ENCODE data around the gene PTPRN2.
"Not testable (repeated sequence)": the region's sequence is repeated elsewhere in the genome, so short reads cannot be mapped to it uniquely, and the experiment has no call there.

The PTPRN2 gene

DNA sequence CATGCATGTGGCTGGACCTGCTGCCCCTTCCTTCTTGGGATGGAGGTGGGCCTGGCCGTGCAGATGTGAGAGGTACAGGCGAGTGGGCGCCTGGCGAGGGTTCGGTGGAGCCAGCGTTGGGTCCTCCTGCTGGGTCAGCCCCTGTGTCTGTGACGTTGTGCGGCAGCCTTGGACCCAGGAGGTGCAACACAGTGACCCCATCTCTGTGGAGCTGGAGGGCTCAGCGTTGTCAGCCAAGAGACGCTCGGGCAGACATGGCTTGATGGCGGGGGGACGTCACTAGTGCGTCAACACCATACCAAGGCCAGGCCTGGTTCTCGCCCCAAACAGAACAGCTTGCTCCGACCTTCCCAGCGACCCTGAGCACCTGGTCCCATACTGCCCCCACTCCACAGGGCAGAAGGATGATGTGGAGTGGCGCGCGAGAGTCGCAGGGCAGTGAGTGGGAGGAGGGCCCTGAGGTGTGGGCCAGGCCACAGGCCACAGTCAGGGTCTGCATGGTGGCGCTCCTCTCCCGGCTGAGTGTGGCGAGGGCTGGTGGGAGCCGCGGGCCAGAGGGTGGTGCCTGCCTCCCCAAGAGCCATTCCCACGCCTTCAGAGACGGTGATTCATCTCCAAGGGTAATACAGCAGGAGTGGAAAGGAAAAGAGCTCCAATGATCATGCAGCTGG, 1066.4 kb downstream of the PTPRN2 start:
- DNase-seq = no peak

DNA sequence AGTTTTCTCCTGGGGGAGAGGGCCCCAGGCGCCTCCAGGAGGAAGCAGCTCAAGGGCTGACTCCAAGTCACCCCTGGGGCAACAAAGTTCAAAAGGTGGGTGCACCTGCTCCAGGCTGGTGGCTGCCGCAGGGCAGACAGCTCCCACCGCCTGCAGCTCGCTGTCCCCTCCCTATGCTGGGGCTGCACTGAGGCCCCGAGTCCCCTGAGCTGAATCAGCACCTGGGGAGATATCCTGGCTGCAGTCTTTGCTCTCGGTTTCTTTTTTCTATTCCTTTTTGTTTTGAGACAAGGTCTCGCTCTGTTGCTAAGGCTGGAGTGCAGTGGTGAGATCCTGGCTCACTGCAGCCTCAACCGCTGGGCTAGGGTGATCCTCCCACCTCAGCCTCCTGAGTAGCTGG, 1067.4 kb downstream of the PTPRN2 start:
- no peak for DNase-seq

DNA sequence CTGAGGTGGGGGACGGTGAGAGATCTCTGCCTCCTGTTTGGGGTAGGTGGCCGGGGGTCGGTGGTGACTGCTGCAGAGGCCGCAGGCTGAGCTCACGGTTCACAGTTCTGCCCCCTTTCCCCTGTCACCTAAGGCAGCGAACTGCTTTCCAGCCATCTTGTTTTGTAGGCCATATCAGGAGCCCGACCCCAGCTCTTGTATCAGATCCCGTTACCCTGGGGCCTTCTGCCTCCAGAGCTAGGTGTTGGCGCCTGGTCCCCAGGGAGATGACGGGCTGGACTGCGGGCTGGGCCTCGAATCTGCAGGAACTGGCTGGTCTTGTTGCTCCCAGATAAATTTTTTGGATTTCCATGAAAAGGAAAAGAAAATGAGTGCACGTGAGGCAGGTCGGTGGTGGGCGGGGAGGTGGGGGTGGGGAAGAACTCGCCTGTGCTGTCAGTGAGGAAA, 1067.8 kb downstream of the PTPRN2 start:
- DNase-seq = no peak

DNA sequence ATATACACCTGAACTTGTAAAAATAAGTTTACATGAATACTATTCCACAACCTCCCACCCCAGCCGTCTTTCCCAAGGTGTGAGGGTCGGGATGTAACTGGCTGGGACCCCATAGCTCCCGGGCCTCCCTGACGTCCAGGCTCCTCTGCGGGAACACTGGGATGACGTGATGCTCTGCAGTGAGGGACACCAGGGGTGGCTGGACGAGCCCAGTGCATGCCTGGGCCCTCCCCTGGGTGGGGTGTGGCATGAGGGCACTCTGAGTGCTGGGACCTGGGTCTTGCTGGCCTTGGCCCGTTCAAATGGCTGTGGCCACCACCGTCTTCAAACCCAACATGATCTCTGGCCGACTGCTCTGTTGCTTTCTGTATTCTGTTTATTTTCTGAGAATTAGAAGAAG, 1068.4 kb downstream of the PTPRN2 start:
- DNase-seq = no peak

DNA sequence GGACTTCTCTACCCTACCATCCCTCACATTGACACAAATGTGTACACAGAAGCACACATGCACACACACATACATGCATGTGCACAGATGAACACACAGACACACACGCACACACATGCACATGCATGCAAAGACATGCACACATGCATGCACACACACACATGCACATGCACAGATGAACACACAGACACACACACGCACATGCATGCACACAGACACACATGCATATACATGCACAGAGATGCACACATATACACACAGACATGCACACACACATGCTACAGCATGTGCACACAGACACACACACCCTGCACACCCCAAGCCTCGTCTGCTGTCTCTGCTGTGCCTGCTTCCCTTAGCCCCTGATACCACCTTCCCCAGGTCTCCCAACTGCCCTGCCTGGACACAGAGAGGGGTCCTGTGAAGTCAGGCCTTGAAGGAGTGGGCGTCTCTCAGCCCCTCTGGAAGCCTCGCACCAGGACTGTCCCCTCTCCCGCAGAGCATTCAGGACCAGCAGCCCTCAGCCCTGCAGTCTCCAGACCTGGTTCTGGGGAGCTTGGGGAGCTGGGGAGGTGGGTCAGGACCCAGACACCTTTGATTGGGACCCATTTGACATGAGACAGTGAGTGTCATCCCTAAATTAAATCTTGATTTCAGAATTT, 1069.0 kb downstream of the PTPRN2 start:
- DNase-seq = no peak

DNA sequence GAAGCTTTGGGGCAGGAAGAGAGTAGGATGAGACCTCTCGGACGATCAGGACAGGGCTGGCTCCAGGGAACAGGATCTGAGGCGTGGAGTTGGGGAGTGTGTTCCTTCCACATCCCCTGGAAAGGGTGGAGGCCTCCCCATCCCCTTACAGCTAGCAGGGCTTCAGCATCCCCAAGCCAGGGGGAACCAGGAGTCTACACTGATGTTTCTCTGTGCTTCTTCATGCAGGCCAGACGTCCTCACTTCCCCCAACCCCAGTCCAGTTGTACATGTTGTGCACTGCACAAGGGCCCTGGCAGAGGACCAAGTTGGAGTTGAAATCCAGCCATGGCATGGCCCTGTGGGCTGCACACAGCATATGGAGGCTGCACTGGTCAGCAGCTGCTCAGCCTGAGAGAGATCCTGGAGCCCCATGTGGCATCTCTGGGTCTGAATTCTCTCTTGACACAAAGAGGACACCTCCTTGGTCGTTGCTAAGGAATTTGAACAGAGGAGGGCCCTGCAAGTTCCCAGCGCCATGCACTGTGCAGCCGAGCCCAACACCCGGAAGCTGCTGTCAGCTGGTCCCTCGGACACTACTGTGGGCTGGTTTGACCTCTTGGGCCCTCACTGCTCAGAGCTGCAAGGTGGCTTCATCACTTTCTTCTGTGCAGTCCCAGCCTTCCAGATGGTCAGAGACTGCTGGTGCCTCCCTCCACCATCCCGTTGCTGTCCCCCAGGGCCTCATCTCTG, 1069.7 kb downstream of the PTPRN2 start:
- no peak for DNase-seq

DNA sequence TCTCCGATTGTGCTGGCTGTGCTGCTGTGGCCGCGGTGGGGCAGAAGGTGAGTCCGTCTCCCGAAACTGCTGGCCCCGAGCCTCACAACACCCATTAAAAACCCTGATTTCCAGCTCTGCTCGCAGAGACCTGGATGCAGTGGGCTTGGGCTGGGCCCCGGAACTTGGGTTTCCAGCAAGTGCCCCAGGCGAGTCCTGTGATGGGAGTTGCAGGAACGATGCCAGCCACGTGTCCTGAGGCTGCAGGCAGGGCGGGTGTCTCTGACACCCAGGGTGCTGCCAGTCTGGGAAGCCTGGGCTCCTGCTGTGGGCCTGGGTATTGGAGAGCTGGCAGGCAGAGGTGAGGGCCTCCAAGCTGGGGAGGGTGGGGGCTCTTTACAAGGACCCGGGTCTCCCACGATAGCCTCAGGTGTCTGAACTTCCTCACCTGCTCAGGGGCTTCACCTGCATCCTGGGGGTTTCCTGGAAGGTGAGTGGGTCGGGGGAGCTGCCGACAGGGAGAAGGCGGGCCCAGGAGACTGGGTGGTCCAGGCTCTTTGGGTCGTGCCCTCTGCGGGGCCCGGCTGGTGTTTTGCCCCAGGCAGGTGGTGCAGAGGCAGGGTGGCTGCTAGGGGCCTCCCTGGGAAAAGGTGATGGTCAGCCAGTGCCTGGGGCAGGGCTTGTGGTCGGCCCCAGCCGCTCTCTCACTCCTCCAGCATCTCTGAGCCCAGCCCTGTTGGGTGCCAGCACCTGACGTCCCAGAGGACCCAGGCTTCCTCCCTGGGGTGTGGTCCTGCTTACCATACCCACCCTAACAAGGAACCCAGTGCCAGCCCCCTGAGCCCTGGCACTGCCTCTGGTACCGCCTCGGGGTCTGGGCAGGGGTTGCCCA, 1070.5 kb downstream of the PTPRN2 start:
- DNase-seq = no peak

DNA sequence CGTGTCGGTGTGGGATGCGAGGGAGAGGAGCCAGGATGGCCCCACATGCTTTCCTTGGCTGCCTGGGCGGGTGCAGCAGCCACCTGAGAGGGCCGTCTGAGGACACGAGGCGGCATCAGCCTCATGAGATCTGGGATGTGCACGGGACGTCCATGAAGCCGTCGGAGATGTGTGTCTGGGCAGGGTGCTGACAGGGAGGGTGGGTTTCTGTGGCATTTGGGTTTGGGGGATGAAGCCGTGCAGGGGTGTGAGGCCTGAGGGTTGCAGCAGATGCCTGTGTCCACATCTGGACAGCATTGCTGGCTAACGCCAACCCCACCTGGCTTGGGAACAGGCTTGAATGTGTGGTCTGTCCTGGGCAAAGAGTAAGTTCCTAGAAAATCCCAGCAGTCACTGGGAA, 1071.3 kb downstream of the PTPRN2 start:
- DNase-seq = no peak

DNA sequence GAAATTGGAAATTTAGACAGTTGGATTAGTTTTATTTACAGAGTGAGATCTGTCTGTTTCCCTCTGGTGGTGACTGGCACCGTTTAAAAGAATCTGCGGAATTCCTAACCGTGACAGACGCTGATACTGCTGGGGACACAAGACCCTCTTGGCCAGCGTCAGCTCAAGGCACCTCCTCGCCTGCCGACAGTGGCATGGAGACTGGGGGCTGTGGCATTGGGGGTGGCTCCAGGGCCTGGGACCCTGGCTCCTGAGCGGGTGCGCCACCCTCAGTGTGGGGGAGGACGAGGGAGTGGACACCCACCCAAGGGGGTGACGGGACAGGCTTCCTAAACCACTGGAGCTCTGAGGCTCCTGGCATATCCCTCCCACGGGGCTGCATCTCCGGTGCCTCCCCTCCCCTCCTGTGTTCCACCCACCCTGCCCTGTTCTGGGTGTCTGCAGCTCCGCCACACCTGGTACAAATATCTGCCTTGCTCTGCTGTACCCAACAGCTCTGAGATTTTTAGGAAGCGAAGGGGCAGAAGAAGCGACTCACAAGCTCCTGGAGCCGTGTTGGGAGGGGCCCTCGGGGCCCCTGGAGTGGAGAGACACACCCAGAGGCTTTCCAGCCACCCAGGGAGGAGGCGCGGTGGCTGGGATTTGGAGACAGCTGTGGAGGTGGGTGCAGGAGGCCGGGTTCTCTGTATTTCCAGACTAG, 1072.1 kb downstream of the PTPRN2 start:
- DNase-seq = no peak

DNA sequence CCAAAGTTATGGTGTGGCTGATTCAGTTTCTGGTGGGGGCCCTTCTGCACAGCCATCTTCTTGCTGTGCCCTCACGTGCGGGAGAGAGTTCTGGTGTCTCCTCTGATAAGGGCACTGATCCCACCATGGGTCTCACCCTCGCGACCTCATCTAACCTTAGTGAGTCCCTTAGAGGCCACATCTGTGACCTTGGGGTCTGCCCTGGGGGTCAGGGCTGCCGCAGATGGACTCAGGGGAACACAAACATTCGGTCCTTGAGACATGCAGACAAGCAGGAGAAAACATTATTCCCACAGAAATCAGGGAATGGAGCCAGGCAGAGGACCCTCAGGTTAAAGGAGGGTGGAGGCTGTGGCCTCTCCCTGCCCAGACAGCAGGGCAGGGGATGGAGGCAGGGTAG, 1072.9 kb downstream of the PTPRN2 start:
- no peak for DNase-seq

DNA sequence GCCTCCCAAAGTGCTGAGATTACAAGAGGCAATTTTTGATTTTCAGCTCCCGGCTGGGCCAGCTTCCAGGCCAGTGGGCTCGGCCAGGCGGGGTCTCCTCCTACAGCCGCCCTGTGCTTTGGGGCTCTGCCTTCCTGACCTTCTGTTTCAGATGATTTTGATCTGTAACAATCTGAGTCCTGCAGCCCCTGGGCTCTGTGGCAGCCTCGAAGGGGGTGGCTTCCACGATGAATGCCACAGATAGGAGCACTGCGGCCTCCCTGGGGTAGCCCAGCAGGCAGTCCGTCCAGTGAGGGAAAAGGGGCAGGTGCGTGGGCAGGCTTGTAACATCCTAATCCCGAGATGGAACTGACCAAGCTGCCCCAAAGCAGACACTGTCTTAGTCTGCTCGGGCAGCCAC, 1073.3 kb downstream of the PTPRN2 start:
- no peak for DNase-seq

DNA sequence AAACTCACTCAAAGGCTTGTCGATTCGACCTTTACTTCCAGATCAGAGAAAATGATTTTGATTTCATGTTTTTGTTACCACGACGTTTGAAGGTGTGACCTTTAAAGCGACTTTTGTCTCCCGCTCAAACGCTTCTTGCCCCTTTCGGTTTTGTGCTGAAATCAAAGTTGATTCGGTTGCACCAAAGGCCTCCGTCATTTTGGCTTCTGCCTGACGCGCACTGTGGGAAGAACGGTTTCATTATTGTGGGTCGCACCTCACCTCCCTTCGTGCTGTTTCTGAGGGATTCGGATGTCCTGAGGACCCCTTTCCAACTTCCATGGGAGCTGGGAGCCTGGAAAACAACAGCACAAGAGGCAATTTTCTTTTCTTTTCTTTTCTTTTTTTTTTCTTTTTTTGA, 1073.9 kb downstream of the PTPRN2 start:
- no peak for DNase-seq

DNA sequence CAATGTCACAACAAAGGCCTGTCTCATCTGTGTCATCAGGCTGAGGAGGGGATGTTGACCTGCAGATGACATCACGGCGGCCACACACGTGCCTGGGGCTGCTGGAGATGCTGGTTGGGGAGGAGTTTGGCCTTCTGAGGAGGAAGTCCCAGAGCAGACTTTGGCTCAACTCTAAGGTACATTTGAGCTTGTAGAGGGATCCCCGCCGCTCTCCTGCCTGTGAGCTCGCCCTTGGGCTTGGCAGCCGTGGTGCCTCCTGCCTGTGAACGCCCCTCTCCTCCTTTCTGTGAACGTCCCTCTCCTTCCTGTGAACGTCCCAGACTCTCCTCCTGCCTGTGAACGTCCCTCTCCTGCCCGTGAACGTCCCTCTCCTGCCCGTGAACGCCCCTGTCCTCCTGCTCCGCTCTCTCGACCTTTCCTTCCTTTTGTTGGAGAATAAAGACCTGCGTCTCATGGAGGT, 1074.4 kb downstream of the PTPRN2 start:
- no peak for DNase-seq

DNA sequence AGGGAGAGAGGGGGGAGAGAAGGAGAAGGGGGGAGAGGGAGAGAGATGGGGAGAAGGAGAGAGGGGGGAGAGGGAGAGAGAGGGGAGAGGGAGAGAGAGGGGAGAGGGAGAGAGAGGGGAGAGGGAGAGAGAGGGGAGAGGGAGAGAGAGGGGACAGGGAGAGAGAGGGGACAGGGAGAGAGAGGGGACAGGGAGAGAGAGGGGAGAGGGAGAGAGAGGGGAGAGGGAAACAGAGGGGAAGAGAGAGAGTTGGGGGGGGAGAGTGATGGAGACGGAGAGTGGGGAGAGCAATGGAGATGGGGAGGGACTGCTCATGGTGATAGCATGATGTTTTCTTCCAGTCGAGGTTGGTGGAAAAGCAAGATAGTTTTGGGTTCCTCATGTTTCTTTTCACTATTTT, 1078.4 kb downstream of the PTPRN2 start:
- no peak for DNase-seq

DNA sequence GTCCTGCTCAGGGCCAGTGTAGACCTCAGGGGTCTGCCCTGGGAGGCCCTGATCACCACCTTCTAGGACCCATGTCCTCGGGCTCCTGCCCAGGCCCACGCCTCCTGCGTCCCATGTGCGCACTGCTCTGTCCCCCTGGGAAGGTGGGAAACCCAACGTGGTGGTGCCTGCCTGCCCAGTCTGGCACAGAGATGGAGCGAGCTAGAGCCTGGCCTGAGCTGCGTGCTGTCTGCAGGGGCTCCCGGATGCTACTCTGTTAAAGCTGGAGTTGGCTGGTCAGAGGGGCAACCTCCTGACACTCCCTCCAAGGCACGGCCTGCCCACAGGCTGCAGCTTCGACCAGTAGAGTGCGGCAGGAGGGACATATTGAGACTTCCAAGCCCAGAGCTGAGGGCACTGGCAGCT, 1079.1 kb downstream of the PTPRN2 start:
- DNase-seq = no peak

DNA sequence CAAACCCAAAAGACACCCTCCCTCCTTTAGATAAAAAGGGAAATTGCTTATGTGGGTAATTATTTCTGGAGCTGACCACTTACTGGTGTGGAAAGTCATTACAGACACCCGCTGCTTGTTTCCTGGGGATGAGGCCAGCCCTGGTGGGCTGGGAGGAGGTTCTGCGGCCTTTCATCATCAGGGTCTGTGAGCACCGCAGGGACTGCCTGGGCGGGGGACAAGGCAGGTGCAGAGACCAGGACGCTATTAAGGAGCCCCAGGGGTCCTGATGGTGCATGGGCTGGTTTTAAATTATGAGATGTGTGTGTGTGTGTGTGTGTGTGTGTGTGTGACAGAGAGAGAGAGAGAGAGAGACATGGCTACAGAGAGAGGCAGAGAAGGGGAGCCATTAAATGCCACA, 1079.6 kb downstream of the PTPRN2 start:
- no peak for DNase-seq

DNA sequence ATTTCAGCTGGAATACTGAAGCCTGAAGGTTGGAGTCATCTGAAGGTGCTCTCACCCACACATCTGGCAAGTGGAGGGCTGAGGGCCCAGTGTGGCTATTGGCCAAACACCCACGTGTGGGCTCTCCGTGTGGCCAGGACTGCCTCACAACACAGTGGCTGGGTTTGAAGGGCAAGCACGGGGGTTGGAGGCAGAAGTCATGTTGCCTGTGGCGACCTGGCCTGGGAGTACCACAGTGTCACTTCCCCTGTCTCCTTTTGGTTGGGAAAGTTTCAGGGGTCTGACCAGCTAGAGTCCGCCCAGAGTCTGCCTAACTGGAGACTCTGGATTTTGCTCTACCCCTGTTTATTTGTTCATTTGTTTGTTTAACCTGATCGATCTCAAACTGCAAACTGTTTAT, 1081.4 kb downstream of the PTPRN2 start:
- DNase-seq = no peak

DNA sequence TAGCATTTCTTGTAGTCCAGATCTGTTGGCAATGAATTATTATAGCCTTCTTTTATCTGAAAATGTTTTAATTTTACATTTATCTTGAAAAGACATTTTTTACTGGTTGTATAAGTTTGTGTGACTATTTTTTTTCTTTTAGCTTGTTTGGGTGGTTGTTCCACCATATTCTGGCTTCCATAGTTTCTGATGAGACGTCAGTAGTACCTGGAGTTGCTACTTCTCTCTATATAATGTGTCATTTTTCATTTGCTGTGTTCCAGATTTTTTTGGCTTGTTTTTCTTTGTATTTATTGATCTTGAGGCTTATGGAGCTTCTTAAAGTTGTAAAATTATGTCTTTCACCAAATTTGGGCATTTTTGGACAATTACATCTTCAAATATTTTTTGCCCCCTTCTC, 1082.0 kb downstream of the PTPRN2 start:
- DNase-seq = no peak

DNA sequence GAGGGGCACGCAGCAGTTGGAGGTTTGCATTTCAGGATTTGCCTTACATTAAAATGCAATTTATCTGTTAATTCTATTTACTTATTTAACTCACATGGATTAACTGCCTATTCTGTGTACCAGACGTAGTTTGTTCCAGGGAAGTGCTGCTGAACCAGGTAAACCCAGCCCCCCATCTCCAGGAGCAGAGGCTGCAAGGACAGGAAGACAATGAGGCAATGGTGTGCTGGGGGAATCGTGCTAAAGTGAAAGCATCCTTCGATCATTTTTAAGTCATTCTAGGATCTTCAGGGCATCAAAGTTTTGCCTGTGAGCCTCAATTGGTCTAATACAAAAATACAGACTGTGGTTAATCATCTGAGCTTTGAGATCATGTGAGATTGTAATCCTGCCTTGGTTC, 1084.4 kb downstream of the PTPRN2 start:
- DNase-seq = peak; percentile 11

DNA sequence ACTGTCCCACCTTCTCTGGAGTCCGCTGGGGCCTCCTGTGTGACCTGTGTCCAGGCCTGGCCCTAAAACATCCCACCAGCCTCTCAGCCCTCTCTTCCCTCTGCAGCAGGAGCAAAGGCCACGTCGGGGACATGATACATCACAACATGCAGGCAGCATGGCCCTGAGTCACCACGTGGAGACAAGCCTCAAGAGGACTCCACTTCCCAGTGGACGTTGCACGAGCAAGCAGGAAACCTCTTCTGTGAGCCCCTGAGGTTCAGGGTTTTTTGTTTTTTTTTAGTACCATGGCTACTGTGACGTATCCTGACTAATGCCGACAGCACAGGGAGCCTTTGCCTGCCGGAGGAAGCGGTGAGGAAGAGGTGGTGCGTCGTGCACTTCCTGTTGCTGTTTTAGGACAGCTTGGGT, 1084.9 kb downstream of the PTPRN2 start:
- DNase-seq = peak; percentile 69

DNA sequence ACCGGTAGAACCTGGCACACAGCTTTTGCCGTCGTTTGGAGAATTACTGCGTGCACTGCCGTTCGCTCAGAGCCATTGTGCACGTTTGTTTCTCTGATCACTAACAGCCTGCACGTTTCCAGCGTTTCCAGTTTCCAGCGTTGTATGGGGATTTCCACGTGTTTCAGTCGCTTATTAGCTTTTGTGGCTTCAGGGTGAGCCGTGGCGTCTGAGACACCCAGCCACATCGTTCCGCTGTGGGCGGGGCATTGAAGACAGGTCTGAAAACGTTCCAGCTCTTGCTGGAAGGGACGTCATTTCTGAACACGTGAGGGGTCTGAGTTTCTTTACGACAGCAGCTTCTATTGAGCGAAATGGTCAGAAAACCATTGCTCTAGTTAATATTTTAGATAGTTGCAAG, 1086.0 kb downstream of the PTPRN2 start:
- peak; percentile 16 for DNase-seq

DNA sequence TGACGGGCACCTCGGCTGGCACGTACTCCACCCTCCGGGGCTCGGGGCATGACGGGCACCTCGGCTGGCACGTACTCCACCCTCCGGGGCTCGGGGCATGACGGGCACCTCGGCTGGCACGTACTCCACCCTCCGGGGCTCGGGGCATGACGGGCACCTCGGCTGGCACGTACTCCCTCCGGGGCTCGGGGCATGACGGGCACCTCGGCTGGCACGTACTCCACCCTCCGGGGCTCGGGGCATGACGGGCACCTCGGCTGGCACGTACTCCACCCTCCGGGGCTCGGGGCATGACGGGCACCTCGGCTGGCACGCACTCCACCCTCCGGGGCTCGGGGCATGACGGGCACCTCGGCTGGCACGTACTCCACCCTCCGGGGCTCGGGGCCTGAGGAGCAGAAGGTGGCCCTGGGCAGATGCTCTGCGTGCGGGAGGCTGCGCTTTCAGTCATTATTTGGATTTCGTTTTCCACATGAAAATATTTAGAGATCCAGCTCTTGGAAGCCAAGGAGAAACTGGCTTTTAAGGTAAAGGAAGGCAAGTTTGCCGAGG, 1086.6 kb downstream of the PTPRN2 start:
- DNase-seq = not testable (repeated sequence)

Data from activated CD4-positive, alpha-beta T cell treated with anti-CD3 and anti-CD28 coated beads, Interleukin-2, Interleukin-6, amounts not matched to agents 100 ng/mL and 50 ng/mL, durations not matched to agents 16 hours and 8 hours (primary cell).